GM21447 (cell line): ENCODE measurements around the gene PCGF2.
"Not testable (repeated sequence)": the region's sequence is repeated elsewhere in the genome, so short reads cannot be mapped to it uniquely, and the experiment has no call there.

ENCODE experiments used
- ATAC-seq: cut with Tn5 transposase; IDR thresholded peaks from one replicate; pipeline ENCODE4 v1.9.1; 2021; ENCODE audit not compliant: unreplicated experiment

The PCGF2 gene

DNA sequence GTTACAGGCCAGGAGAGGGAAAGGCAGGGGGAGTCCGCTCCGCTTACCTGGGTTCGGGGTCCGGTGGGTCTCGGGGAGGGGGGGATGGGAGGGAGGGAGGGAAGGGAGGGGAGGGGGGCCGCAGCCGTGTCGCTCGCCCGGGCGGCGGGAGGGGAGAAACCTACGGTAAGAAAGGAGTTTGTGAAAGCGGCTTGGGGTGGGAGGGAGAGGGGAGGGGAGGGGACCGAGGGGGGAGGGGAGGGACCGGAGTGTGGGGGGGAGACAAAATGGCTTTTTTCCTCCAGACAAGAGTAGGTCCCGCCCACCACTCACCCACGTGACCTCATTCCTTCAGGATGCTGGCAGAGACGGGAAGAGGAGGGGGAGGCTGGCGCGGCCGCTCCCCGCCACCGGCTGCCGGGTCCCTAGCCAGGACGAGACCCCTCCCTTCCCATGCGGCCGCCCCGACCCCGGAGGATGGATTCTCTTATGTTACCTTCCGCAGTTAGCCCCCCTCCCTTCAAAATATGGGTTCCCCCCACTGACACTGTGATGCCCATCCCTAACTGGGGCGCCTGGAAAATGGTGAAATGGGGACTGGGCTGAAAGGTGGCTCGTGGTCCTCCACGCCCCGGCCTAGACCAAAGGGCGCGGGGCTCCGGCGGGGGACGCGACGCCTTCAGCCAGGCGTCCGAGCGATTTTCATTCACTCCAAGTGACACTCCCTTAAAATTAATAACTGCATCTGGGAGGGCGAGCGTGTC lies at the start of gene PCGF2:
TSS of gene PCGF2 (minus strand) at position 188 of the 743 bp plus-strand sequence. CDS start 7,934 bp downstream, outside the sequence.
- ATAC-seq, result no peak

DNA sequence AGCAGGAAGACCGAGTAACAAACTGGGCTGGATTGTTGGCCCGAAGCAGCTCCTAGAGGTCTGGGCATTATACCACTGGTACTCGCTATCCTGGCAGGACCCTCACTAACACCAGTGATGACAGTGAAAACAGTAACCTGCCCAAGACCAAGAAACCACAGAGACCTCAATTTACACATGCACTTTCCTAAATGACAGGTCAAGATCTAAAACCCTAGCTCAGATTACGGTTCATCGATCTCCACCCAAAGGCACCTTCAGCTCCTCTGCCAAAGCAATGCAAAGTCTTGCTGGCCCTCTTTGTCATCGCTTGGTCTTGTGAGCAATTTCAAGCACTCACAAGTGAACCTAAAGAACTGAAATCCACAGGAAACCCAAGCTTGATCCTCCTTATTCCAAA lies 49.7 kb upstream of the PCGF2 start:
- no peak for ATAC-seq

DNA sequence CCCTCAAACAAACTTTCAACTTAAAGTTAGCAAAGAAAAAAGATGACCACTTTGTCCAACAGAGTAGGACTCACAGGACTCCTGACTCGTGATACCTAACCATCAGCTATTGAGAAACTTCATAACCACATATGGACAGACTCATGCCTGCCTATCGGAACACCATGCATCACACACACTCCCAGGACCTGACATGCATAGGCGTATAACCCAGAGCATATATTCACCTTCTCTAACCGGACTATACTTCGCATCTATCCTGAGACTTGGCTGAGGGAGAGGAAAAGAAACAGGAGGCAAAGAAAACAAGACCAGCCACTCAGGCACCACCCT lies 49.0 kb upstream of the PCGF2 start:
- ATAC-seq, result no peak

DNA sequence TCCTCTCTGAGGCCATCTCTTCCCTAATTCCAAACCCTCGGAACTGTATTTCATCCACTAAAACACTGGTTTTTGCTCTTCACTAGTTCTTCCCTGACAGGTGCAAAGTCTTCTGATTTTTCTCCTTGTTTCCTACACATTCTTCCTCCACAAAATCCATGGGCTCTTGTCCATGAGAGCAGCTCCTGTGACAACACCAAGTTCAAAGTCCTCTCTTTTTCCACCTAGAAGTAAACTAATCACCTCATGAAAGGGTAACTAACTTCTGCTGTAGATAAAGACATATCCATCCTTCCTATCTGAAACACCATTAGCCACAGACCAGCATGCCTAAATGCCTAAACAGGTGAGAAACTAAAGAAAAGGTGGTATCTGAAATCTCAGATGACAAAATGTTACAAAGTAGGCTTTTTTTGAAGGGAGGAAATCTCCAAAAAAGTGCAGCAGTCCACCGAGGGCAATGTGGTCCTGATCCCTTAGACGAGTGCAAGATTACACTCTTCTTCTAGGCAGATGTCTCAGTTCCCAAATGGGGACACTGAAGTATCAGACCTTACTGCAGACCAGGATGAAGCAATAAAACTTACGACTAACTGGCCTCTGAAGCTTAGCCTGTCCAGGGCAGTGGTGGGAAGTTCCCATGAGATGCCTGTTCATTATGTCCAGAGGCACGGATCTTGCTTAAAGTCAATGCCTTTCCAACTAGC lies 48.5 kb upstream of the PCGF2 start:
- ATAC-seq, result no peak

DNA sequence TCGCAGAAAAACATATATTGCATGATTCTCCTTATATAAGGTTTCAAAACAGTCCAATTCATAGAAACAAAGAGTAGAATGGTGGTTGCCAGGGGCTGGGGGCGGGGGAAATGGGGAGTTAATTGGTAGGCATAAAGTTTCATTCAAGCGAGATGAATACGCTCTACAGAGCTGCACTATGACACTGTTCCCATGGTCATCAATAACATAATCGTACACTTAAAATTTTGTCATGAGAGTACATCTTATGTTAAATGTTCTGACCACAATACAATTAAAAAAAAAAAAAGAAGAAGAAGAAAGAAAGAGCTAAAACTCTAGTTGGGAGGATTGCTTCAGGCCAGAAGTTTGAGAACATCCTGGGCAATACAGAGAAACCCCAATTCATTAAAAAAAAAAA lies 46.1 kb upstream of the PCGF2 start:
- no peak for ATAC-seq

DNA sequence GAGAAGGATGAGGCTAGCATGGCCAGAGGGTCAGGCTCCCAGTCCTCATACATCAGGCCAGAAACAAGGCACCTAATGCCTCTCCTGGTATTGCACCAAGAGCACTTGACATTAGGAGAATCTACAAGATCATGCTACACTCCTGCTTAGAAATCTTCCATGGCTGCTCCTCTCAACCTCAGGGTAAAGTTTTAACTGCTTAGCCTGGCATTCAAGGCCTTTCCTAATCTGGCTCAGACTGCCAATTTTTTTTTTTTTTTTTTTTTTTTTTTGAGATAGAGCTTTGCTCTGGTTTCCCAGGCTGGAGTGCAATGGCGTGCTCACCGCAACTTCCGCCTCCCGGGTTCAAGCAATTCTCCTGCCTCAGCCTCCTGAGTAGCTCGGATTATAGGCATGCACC lies 43.0 kb upstream of the PCGF2 start:
- ATAC-seq, result no peak

DNA sequence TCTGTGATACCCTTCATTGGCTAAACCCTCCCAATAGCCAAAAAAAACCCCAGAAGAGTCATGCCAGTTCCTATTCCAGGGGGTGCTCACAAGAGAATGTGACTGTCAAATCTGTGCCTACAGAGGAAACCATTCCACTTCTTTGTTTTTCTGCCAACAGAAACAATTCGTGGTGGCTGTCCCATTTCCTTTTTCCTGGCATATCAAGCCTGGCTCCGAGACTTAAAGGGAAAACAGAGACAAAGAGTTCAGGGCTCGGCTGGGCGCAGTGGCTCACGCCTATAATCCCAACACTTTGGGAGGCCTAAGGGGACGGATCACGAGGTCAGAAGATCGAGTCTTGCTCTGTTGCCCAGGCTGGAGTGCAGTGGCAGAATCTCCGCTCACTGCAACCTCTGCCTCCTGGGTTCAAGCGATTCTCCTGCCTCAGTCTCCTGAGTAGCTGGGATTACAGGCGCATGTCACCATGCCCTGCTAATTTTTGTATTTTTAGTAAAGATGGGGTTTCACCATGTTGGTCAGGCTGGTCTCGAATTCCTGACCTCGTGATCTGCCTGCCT lies 42.1 kb upstream of the PCGF2 start:
- not testable (repeated sequence) for ATAC-seq

DNA sequence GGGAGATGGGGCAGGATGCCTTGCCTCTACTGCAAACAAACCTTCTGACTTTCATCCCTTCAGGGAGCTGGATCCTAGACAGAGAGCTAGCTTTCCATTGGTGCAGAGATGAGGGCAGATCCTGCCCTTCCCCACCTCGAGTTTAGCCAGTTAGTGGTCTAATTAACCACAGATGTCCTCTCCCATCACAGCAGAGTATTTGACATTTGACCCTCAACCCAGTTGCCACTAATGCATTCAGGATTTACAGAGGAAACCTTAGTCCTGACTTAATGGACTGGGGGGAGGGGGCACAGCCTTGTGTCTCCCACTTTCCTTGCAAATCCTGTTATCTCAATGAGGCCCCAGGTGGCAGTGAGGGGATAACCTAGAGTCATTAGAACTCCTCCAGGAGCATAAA lies 41.0 kb upstream of the PCGF2 start:
- no peak for ATAC-seq

DNA sequence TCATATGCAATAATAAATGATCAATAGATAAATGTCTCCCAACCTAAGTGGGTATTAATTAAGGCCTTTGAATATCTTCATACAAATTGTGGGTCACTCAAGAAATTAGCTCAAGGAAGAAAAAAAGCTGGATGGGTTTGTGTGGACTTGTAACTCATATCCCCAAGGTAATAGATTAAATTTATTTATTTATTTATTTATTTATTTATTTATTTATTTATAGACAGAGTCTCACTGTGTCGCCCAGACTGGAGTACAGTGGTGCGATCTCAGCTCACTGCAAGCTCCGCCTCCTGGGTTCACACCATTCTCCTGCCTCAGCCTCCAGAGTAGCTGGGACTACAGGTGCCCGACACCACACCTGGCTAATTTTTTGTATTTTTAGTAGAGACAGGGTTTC lies 39.9 kb upstream of the PCGF2 start:
- ATAC-seq, result not testable (repeated sequence)

DNA sequence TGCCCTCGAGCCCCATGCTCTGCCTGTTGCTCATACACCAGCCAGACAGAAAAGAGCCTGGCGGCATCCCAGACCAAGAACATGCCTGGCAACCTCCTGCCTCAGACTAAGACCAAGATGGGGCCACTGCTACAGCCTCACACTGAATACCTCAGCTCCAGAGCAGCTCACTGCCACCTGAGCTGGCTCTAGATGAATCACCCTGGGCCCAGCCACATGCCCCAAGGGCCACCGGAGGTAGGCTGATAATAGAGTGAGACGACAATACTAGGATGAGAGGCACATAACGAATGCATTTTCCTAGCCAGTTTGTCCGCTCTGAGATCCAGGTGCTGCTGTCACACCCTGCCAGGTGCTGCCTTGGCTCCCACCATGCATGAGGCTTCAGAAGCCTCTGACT lies 38.2 kb upstream of the PCGF2 start:
- ATAC-seq, result no peak

DNA sequence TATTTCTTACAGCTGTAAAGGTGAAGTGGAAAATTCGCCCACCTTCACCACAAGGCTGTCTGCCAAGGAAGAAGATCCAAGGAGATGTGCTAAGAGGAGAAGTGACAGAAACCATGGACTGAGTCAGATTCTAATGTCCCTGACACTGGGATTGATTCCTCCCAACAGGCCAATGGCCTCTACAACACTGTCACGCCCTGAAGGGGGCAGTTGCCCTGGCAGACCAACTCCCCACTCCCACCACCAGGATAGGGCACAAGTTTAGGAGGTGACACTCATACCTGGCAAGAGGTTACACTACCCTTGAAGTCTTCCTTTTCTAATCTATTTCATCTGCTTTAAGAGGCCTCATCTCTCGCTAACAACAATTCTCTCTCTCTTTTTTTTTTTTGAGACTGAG lies 35.1 kb upstream of the PCGF2 start:
- ATAC-seq, result no peak

DNA sequence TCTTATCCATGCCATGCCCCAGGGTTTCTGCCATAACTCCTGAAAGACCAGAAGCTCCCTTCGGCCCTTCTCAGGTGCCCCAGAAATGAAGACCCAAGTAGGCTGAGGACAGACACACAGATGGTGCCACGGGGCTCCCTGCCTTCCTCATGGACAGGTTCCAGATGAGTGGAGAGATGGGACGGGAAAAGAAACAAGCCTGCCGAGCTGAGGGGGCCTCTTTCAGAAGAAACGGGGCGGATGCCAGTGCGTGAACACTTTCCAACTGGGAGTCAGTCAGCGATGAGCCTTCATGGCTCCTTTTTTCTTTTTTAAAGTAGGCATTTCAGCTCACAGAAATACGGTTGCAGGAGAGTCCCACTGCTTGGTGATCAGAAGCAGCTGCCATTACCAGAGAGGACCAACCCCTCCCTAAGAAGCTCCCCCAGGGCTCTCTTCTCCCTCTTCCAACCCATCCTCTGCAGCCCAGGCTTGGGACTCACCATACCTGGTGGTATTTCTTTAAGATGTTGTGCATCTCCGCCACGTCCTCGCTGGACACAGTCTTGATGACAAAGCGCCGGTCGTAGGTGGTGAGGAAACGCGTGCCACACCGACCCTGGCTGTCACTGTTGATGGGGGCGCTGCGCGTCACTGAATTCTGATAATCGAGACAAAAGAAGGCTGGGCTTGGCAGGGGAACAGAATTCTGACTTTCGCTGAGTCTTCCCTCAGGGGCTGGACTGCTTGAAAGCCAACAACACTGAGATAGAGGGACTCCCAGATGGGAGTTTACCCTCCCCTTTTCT lies 32.0 kb upstream of the PCGF2 start:
- ATAC-seq, result no peak

DNA sequence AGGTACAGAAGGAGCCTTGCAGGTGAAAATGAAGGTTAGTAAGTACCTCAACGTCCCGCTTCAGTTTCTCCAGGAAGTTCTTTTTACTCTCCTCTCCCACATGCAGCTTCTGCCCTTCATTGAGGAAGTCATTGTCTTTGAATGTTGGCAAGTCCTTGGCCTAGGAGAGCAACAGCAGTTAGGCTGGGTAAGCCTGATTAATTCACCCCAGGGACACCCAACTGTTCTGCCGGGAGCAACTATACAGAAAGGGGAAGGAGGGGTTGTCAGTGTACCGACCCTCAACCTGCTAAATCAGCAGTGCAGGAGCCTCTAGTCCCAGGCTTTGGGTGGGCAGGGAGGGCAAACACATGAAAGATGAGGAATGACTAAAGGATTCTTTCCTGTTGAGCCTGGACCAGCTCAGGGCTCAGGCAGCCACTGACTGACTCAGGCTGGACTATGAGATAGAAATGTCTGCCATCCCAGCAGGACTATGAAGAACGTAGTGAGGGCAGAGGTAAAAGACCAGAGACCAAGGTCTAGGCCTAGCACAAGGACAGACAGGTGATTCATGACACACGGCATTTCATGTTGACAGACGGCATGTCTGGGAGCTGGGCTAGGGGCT lies 29.6 kb upstream of the PCGF2 start:
- ATAC-seq, result no peak

DNA sequence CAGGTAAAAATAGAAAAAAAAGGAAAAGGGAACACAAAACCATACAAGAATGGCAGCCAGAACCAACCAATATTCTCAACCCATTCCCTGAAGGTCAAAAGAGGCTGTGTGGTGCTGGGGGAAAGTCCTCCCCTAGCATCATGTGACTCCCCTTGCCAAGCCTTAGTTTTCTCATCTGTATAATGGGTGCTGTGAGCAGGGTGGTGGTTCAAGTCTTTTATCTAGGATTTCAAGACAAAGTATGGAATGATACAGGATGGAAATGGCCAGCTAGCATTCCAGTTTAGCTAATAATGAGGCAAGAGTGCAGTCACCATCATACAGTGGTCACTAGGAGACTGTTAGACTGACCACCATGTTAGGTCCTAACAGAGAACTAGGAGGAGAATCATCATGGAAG lies 25.1 kb upstream of the PCGF2 start:
- no peak for ATAC-seq

DNA sequence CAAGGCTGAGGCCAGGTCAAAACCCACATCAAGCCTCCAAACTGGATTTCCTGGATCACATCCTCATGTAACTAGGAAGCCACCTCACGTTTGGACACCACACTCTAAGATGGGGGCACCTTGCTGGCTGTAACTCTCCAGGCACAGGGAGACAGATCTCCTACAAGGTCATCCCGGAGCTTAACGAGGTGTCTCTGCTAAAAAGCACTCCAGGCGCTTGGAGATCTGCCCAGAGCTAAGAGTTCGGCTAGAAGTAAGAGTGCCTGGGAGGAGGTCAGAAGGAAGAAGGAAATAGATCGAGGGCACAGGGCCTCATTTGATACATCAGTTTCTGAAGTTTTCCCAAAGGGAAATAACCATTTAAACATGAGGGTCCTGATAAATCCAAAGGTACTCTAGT lies 20.3 kb upstream of the PCGF2 start:
- no peak for ATAC-seq

DNA sequence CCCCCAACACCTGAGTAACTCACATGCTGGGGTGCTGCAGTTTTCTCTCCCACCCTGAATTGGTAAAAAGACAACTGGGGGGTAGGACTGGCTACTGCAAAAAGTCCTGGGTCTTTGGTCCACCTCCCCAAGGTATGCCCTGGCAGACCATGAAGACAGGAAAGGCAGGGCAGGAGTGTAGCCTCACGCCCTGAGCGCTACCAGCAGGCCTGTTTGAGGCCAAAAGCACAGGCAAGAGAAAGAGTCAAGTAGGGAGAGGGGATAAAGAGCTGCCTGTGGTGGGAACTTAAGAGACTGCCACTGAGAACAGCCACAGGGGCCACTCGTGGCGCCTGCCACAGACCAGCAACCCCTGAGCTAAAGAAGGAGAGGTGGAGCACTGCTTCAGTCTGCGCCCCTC lies 18.2 kb upstream of the PCGF2 start:
- ATAC-seq, result no peak

DNA sequence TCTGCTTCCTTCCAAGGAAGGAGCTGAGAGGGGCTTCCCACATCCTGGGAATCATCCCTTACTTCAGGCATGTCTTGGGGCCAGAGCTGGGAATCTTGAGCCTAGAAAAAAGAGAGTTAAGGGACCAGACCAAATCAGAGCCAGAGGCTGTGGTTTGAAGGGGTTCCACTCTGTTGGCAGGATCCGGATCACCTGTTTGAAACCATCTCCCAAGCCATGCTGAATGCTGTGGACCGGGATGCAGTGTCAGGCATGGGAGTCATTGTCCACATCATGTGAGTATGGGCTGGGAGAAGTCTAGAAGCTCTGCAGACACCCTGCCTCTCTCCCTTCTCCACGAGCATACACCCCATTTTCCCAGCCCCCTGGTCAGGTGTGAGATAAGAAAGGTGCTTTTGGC lies 14.1 kb upstream of the PCGF2 start:
- ATAC-seq, result no peak

DNA sequence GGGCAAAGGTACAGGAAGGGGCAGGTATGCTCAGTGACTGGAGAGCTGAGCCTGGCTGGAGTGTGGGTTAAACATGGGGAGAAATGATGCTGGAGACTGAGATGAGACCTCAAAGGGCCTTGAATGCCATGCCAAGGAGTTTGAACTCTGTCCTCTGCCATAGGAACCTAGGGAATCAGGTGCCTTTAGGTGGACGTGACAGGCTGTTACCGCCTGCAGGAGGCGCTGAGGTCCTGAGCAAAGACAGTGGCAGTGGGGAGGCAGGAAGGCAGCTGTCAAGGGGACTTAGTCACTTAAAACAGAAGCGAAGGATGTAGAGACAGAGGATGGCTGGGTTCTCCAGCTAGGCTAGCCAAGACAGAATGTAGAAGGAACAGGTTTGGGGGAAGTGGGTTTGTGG lies 13.5 kb upstream of the PCGF2 start:
- no peak for ATAC-seq

DNA sequence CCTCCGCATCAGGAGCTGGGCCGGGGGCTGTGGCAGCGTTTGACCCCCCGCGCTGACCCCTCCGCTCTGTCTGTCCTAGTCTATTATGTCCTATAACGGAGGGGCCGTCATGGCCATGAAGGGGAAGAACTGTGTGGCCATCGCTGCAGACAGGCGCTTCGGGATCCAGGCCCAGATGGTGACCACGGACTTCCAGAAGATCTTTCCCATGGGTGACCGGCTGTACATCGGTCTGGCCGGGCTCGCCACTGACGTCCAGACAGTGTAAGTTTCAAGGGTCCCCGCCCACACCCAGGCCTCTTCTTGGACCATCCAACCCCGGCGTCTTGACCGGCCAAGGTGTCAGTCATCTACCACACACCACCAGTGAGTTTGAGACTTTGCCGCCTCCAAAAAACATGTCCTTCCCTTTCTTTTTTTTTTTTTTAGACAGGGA lies 5.0 kb upstream of the PCGF2 start:
- no peak for ATAC-seq

DNA sequence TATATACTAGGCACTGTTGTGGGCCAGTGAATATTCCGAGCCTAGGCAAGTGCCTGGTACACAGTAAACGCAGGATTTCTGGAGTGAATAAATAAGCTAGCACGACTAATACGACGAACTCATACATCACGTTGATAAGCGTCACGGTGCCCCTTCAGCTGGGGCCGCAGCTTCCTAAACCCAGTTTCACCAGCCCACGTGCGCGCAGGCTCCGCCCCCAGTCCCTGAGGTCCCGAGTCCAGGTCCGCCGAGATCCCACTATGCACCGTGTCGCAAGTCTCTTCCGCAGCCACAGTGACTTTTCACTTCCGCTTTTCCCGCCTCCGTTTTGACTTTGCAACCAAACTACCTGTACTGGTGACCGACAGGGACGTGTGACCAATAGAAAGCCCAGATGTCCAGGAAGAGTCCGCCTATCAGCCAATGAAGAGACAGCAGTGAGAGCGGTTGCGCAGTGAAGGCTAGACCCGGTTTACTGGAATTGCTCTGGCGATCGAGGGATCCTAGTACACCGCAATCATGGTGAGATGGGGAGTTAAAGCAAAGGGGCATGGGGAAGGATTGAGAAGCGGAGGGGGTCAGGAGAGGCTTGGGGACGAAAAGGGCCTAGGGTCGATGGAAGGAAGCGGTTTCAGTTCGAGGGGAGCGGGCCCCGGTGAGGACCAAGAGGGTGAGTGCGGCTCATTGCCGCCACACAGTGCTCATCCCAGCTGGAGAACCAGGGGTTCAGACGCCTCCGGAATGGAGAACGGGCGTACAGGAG lies 4.4 kb upstream of the PCGF2 start, which contains the start of gene PSMB3:
TSS of gene PSMB3 (plus strand) at position 434 of the 763 bp plus-strand sequence. CDS start at position 520, 86 bp downstream.
- peak; percentile 68 for ATAC-seq
